Measurements from ENCODE around the gene IPO7. TPM values are rescaled to one million over a fixed set of nuclear protein-coding genes. Genes with fewer than 3 reads are reported as not detected.
A peak's percentile ranks its signal among the peaks of the same experiment; 100 is the strongest.

Gene IPO7
- total RNA-seq, 1 experiment from 2014 or later: 273 TPM

- DNase-seq (ENCODE audit: low read depth, low spot score) (no peak), ATAC-seq (no peak)
- TF ChIP-seq CTCF (IDR thresholded peaks at IDR 0.05): no peak
- TF ChIP-seq SIN3A (IDR thresholded peaks at IDR 0.05; ENCODE audit: borderline replicate concordance, insufficient read depth, low read depth, low read length): no peak
- TF ChIP-seq POLR2AphosphoS5 (IDR thresholded peaks at IDR 0.05; ENCODE audit: low read depth, low read length): no peak
- TF ChIP-seq REST (IDR thresholded peaks at IDR 0.05; ENCODE audit: insufficient read depth in 1 of 2, low read depth in 2 of 2, low read length in 1 of 2): no peak
- no peak for TF ChIP-seq TCF7L2 (IDR thresholded peaks at IDR 0.05; ENCODE audit: low read depth, low read length)
Measured at GRCh38 chr11:9493492-9493891, 109.0 kb downstream of the IPO7 start.

GRCh38 chr11:9494316-9494715, 109.9 kb downstream of the IPO7 start:
- POLR2A ChIA-PET: no interaction called here
- H3K9me3 ChIP-seq (ENCODE audit: control insufficient read depth, insufficient read depth, low read depth, low read length): no peaks in the 10 kb centered on the region
- no peak overlapping the region for H3K27ac ChIP-seq (ENCODE audit: low read length)
- intact Hi-C loops (cut with micrococcal nuclease; ENCODE audit: unreplicated experiment) (no loop called here), in situ Hi-C loops (cut with HindIII; ENCODE audit: low pct_unique_long_range_greater_than_20kb, low sequenced_read_pairs) (no loop called here)
- ATAC-seq: no peak
- no TSS peak for BruUV-seq (replicated peaks)
- no peaks in the 10 kb centered on the region for H3K4me1 ChIP-seq (ENCODE audit: control insufficient read depth, insufficient read depth, low read length)
- H3K4me3 ChIP-seq (ENCODE audit: low read depth in 2 of 2, low read length in 2 of 2): no peak overlapping the region
- TF ChIP-seq TCF7L2 (IDR thresholded peaks at IDR 0.05; ENCODE audit: low read depth, low read length) (no peak), POLR2AphosphoS5 (IDR thresholded peaks at IDR 0.05; ENCODE audit: low read depth, low read length) (no peak)
- CTCF ChIA-PET: interaction anchor here (0.8 kb wide), 1 partner anchor 12 kb away, joined by 3 read pairs; no protein-coding TSS in a partner anchor
- H3K27me3 ChIP-seq (ENCODE audit: control insufficient read depth, insufficient read depth, low read length): no peaks in the 10 kb centered on the region
- H3K36me3 ChIP-seq (ENCODE audit: control insufficient read depth, insufficient read depth, low read length): no peaks in the 10 kb centered on the region
- DNase-seq (ENCODE audit: low read depth, low spot score): no peak

More at GRCh38 chr11:9493492-9493891, 109.0 kb downstream of the IPO7 start:
- Histone ChIP-seq H3K4me1 (ENCODE audit: control insufficient read depth, insufficient read depth, low read length) (no peaks in the 10 kb centered on the region), H3K27ac (ENCODE audit: low read length) (no peak overlapping the region), H3K9me3 (ENCODE audit: control insufficient read depth, insufficient read depth, low read depth, low read length) (no peaks in the 10 kb centered on the region), H3K36me3 (ENCODE audit: control insufficient read depth, insufficient read depth, low read length) (no peaks in the 10 kb centered on the region), H3K4me3 (ENCODE audit: low read depth in 2 of 2, low read length in 2 of 2) (no peak overlapping the region), H3K27me3 (ENCODE audit: control insufficient read depth, insufficient read depth, low read length) (no peaks in the 10 kb centered on the region)
- ChIA-PET POLR2A (no interaction called here), CTCF (no interaction called here)
- in situ Hi-C loops (cut with HindIII; ENCODE audit: low pct_unique_long_range_greater_than_20kb, low sequenced_read_pairs) (no loop called here), intact Hi-C loops (cut with micrococcal nuclease; ENCODE audit: unreplicated experiment) (no loop called here)
- no TSS peak for BruUV-seq (replicated peaks)

GRCh38 chr11:9495803-9496514, 111.5 kb downstream of the IPO7 start:
- POLR2A ChIA-PET: no interaction called here
- Histone ChIP-seq H3K4me3 (ENCODE audit: low read depth in 2 of 2, low read length in 2 of 2) (no peak overlapping the region), H3K36me3 (ENCODE audit: control insufficient read depth, insufficient read depth, low read length) (no peaks in the 10 kb centered on the region), H3K27ac (ENCODE audit: low read length) (no peak overlapping the region), H3K9me3 (ENCODE audit: control insufficient read depth, insufficient read depth, low read depth, low read length) (no peaks in the 10 kb centered on the region), H3K27me3 (ENCODE audit: control insufficient read depth, insufficient read depth, low read length) (no peaks in the 10 kb centered on the region), H3K4me1 (ENCODE audit: control insufficient read depth, insufficient read depth, low read length) (no peaks in the 10 kb centered on the region)
- ATAC-seq (0 out of 2 replicates have a peak, but pooled peaks have one; percentile 24), DNase-seq (ENCODE audit: low read depth, low spot score) (no peak)
- TF ChIP-seq TCF7L2 (IDR thresholded peaks at IDR 0.05; ENCODE audit: low read depth, low read length): no peak
- TF ChIP-seq REST (IDR thresholded peaks at IDR 0.05; ENCODE audit: insufficient read depth in 1 of 2, low read depth in 2 of 2, low read length in 1 of 2): no peak
- no peak for TF ChIP-seq SIN3A (IDR thresholded peaks at IDR 0.05; ENCODE audit: borderline replicate concordance, insufficient read depth, low read depth, low read length)
- no peak for TF ChIP-seq CTCF (IDR thresholded peaks at IDR 0.05)
- TF ChIP-seq POLR2AphosphoS5 (IDR thresholded peaks at IDR 0.05; ENCODE audit: low read depth, low read length): no peak
- CTCF ChIA-PET: no interaction called here
- in situ Hi-C loops (cut with HindIII; ENCODE audit: low pct_unique_long_range_greater_than_20kb, low sequenced_read_pairs): no loop called here
- intact Hi-C loops (cut with micrococcal nuclease; ENCODE audit: unreplicated experiment): no loop called here
- BruUV-seq (replicated peaks): no TSS peak
